EH (cell line): ENCODE data around the gene CXCL11.
"Not testable (repeated sequence)": the region's sequence is repeated elsewhere in the genome, so short reads cannot be mapped to it uniquely, and the experiment has no call there.

Experiments used
- DNase-seq: peaks from one replicate; pipeline ENCODE4 v3.0.0-alpha.2; 2015; ENCODE audit warnings: low read depth

The CXCL11 gene

DNA sequence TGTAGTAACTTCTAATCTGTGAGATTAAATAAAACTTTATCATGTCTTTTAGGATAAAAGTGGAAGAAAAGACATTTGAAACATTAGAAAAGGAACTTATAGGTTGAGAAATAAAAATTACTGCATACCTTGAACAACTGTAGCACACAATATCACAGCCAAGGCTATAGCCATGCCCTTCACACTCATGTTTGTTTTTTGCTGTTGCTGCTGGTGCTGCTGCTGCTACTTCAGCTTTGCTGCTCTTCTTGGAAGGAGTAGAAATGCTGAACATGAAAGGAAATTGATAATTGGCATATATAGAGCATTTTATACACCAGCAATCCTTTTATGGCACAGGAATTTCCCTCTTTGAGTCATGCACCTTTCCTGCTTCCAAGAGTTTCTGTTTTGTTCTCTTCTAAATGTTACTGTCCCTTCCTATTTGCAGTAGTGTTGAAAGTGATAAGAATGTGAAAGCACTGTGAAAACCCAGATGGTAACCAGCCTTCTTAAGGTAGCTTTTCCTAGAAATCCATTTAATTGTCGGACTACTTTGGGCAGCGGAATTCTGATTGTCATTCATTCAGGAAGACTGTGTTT, at the start of gene CXCL11:
CXCL11 (minus strand) TSS at position 272 of the 582 bp plus-strand sequence; CDS start at position 189, 83 bp downstream.
- no peak for DNase-seq

DNA sequence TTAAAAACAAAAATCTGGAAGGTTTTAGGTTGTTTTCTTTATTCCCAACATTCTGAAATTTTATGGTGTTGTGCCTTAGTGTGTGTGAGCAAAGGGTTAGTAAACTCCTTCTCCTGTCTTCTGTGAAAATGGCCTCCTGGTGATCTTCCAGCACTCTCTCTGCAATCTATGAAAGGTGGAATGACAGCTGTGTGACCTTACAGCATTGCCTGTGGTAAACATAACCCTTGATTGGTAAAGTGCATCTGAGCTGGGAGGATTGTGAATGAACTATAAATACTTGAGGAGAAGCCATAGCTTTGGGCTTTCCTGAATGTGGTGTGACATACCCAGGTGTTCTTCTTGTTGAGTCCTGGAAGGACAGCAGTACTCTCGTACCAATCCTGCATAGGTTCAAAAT, 48.7 kb upstream of the CXCL11 start:
- no peak for DNase-seq

GRCh38 chr4:76083386-76083988, 47.6 kb upstream of the CXCL11 start:
- DNase-seq: no peak

DNA sequence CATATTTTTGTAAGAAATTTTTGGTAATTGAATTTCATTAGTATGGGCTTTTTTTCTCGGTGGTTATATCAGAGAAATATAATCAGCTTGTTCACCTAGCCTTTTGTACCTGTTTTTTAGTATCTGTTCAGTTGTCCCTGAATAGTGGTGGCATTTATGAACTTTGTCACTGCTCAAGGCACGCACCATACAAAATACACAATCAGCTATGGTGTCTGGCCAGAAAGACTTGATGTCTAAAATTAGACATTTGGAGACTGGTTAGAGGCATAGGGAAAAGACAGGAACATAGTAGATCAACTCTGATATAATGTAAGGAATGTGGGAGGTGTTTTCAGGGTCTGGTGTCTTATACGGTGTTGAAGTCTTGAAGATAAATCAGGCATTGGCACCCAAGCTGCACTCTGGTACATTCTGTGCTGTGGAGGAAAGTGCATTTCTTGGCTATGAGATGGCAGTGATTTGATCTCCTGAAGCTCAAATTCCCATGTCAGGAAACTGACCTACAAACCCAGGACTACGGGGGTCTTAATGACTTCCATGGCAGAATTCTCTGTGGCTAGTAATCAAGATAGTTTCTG, 42.3 kb upstream of the CXCL11 start:
- DNase-seq: no peak

GRCh38 chr4:76074993-76075600, 39.2 kb upstream of the CXCL11 start:
- no peak for DNase-seq

DNA sequence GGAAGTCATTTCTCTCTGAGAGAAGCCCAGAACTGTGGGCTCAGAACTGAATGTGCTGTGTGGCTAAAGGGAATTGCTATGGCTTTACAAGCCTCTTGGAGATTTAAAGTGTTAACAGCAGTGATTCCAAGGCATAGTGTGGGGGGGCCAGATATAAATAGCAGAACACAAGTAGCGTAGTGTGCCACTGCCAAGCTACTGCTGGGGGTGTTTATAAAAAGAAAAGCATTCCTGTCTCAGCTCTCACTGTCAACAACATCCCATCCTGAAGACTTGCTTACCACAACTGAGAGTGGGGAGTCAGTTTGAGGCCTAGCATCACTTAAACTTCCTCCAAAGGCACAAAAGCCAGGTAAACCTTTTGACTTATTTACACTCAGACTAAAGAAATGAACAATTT, 38.6 kb upstream of the CXCL11 start, which contains the start of gene ART3:
ART3 (plus strand) TSS at position 242 of the 400 bp plus-strand sequence. CDS start 1,181 bp downstream, outside the sequence.
- DNase-seq: no peak

GRCh38 chr4:76072760-76073159, 36.9 kb upstream of the CXCL11 start:
- DNase-seq: no peak

GRCh38 chr4:76067652-76068286, 31.9 kb upstream of the CXCL11 start:
- peak; percentile 75 for DNase-seq

GRCh38 chr4:76066546-76066945, 30.7 kb upstream of the CXCL11 start:
- DNase-seq: no peak

DNA sequence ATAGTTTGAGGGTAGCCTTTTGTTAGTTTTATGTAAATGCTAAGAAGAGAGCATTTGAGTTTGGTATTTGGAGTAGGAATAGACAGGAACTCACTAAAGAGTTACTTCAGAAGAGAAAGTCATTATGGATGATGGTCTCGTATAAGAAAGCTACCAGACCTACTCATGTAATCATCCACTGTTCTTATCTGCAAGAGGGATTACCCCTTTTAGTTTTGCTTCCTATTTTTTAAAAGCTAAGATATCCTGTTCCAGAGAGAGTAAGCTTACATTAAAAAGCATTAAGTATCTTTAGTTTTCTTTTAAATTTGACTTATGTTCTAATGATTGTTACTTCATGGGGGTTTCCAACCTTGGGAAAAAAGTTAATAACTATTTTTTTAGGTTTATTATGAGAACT, 26.1 kb upstream of the CXCL11 start:
- no peak for DNase-seq

- DNase-seq: no peak
Observed at GRCh38 chr4:76061421-76061820, 25.6 kb upstream of the CXCL11 start.

DNA sequence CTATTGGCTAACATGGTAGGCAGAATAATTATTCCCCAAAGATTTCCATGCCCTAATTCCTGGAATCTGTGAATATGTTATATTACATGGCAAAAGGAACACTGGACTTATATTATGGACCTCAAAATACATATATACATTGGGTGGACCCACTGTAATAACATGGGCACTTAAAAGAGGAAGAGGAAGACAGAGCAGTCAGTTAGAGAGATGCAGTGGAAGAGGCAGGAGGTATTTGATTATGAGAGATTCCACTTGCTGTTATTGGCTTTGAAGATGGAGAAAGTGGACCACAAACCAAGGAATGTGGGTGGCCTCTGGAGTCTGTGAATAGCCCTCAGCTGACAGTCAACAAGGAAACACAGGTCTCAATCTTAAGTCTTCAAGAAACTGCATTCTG, 24.6 kb upstream of the CXCL11 start:
- no peak for DNase-seq

- no peak for DNase-seq
Observed at GRCh38 chr4:76059750-76060149, 23.9 kb upstream of the CXCL11 start.

DNA sequence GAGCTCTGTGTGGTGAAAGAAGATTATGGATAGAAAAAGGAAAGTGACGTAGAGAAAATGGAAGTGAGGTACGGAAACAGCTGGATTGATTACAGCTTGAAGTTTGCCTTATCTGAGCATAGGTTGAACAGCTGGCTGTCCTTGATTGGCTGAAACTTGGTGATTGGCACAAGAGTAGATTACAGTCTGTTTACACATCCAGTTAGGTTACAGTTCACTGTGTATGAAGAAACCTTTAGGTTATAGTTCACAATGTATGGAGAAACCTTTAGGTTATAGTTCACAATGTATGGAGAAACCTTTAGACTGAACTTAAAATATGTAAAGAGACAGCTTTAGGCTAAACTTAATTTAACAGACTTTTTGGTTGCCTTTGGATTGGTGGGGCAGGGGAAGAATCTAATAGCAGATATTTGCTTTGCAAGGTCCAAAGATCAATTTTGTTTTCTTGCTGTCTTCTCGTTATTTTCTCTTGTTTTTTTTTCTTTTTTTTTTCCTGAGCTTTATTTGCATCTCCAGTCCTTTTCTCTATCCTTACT, 23.1 kb upstream of the CXCL11 start:
- no peak for DNase-seq

- DNase-seq: no peak
Observed at GRCh38 chr4:76058302-76058701, 22.4 kb upstream of the CXCL11 start.

- no peak for DNase-seq
Observed at GRCh38 chr4:76055421-76055820, 19.6 kb upstream of the CXCL11 start.

DNA sequence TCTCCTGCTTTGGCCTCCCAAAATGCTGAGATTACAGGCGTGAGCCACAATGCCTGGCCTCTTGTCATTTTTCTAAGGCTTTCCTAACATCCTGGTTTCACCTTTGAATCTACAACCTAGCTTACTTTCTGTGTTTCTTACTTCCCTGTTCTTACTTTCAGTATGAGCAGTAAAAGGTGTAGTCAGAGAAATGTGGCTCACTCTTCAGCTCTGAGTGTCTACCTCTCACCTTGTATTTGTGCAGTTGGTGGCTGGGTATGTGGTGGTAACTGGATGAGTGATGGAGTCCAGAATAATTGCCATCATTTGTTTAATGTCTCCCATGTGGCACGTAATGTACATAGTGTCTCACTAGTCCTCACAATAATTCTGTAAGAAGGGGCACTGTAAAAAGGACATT, 19.1 kb upstream of the CXCL11 start:
- DNase-seq: no peak

GRCh38 chr4:76053730-76054129, 17.9 kb upstream of the CXCL11 start:
- DNase-seq: no peak

DNA sequence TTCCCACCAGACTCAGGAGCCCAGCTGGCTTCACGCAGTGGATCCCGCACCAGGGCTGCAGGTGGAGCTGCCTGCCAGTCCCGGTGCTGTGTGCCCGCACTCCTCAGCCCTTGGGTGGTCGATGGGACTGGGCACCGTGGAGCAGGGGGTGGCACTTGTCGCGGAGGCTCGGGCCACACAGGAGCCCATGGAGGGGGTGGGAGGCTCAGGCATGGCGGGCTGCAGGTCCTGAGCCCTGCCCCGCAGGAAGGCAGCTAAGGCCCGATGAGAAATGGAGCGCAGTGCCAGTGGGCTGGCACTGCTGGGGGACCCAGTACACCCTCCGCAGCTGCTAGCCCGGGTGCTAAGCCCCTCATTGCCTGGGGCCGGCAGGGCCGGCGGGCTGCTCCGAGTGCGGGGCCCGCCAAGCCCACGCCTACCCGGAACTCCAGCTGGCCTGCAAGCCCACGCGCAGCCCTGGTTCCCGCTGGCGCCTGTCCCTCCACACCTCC, 14.7 kb upstream of the CXCL11 start:
- not testable (repeated sequence) for DNase-seq

GRCh38 chr4:76049860-76050416, 14.1 kb upstream of the CXCL11 start:
- DNase-seq: not testable (repeated sequence)

DNA sequence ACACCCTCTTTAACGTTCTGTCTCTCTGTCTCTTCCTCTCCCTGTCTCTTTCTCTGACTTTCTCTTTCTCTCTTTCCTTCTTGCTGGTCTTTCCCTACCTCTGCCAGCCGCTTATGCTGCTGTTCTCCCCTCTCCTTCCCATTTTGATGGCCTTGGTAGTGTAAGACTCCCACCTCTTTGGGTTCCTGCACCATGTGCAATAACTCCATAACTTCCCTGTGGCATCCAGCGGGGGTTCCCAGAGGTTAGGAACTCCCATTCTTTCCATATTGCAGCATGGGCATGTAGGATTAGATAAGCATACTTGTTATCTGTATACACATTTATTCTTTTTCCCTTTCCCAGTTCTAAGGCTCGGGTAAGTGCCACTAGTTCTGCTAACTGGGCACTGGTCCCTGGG, 8.8 kb upstream of the CXCL11 start:
- DNase-seq: not testable (repeated sequence)

DNA sequence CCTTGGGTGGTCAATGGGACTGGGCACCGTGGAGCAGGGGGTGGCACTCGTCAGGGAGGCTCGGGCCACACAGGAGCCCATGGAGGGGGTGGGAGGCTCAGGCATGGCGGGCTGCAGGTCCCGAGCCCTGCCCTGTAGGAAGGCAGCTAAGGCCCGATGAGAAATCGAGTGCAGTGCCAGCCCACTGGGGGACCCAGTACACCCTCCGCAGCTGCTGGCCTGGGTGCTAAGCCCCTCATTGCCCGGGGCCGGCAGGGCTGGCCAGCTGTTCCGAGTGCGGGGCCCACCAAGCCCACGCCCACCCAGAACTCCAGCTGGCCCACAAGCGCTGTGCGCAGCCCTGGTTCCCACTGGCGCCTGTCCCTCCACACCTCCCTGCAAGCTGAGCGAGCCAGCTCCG, 7.4 kb upstream of the CXCL11 start:
- DNase-seq: not testable (repeated sequence)
